ENCODE data around the gene UNKL. TPM values are rescaled to one million over a fixed set of nuclear protein-coding genes. Genes with fewer than 3 reads are reported as not detected.

The UNKL gene
- total and polyA plus RNA-seq, 10 donors, result 6.6 to 80.0 (median 44.4) TPM

GRCh38 chr16:1413684-1414531, 596 bp downstream of the UNKL start:
- Histone ChIP-seq H3K4me1 (peaks cover 6 to 73% (median 46%) of the 10 kb centered on the region in 6 donors), H3K27ac (peak overlapping the region; percentile 72 to 95 (median 92)), H3K36me3 (peaks cover 0 to 50% (median 17%) of the 10 kb centered on the region in 6 donors), H3K4me3 (peak overlapping the region; percentile 63 to 98 (median 86)), H3K27me3 (replicated peaks in 1 of 7) (no peaks in the 10 kb centered on the region), H3K9me3 (no peaks in the 10 kb centered on the region)
- 2 to 30% (median 4%) methylated on average over 2 to 85 of the region's 85 CpGs for WGBS, 5 donors
- TF ChIP-seq CTCF (IDR thresholded peaks at IDR 0.05 in 8 of 11, conservative IDR thresholded peaks at IDR 0.05 in 3 of 11) (peak; percentile 13 to 84 (median 69)), POLR2A (IDR thresholded peaks at IDR 0.05) (no peak), POLR2AphosphoS5 (IDR thresholded peaks at IDR 0.05) (peak; percentile 23 to 82 (median 70))
- intact Hi-C loops (cut with DNase I; ENCODE audit: low total_unique reads), result no loop called here
- peak; percentile 94 for DNase-seq

GRCh38 chr16:1412847-1413246, 1.7 kb downstream of the UNKL start:
- TF ChIP-seq POLR2AphosphoS5 (IDR thresholded peaks at IDR 0.05) (no peak), POLR2A (IDR thresholded peaks at IDR 0.05) (no peak)
- intact Hi-C loops (cut with DNase I; ENCODE audit: low total_unique reads), result no loop called here
- 84 to 92% (median 88%) methylated on average over 2 of the region's 2 CpGs for WGBS, 5 donors
- Histone ChIP-seq H3K9me3 (no peaks in the 10 kb centered on the region), H3K4me1 (peaks cover 11 to 73% (median 47%) of the 10 kb centered on the region in 6 donors), H3K4me3 (no peak overlapping the region), H3K36me3 (peaks cover 0 to 42% (median 15%) of the 10 kb centered on the region in 6 donors), H3K27me3 (replicated peaks in 1 of 7) (no peaks in the 10 kb centered on the region), H3K27ac (peak overlapping the region in 1 of 8 donors; percentile 13)
- no peak for DNase-seq

GRCh38 chr16:1408171-1408837, 6.2 kb downstream of the UNKL start:
- Histone ChIP-seq H3K4me1 (peaks cover 9 to 88% (median 38%) of the 10 kb centered on the region in 6 donors), H3K27me3 (replicated peaks in 1 of 7) (no peaks in the 10 kb centered on the region), H3K27ac (peak overlapping the region in 5 of 8 donors; percentile 43 to 71 (median 63)), H3K4me3 (peak overlapping the region in 7 of 8 donors; percentile 18 to 65 (median 43)), H3K36me3 (peaks cover 0 to 84% (median 22%) of the 10 kb centered on the region in 6 donors), H3K9me3 (no peaks in the 10 kb centered on the region)
- WGBS, 5 donors, result 4 to 9% (median 4%) methylated on average over 24 to 42 of the region's 42 CpGs
- DNase-seq, result peak; percentile 98
- TF ChIP-seq CTCF (IDR thresholded peaks at IDR 0.05 in 8 of 11, conservative IDR thresholded peaks at IDR 0.05 in 3 of 11) (peak in 2 of 11 experiments; percentile 20 to 21), POLR2A (IDR thresholded peaks at IDR 0.05) (no peak), POLR2AphosphoS5 (IDR thresholded peaks at IDR 0.05) (peak; percentile 74 to 89 (median 82))
- intact Hi-C loops (cut with DNase I; ENCODE audit: low total_unique reads), result no loop called here

GRCh38 chr16:1407753-1408152, 6.8 kb downstream of the UNKL start:
- DNase-seq, result no peak
- Histone ChIP-seq H3K27me3 (replicated peaks in 1 of 7) (no peaks in the 10 kb centered on the region), H3K4me1 (peaks cover 8 to 83% (median 32%) of the 10 kb centered on the region in 6 donors), H3K27ac (peak overlapping the region in 4 of 8 donors; percentile 49 to 71 (median 64)), H3K9me3 (no peaks in the 10 kb centered on the region), H3K4me3 (peak overlapping the region in 6 of 8 donors; percentile 11 to 65 (median 44)), H3K36me3 (peaks cover 0 to 86% (median 27%) of the 10 kb centered on the region in 6 donors)
- TF ChIP-seq POLR2A (IDR thresholded peaks at IDR 0.05) (no peak), POLR2AphosphoS5 (IDR thresholded peaks at IDR 0.05) (no peak), CTCF (IDR thresholded peaks at IDR 0.05 in 8 of 11, conservative IDR thresholded peaks at IDR 0.05 in 3 of 11) (no peak)
- WGBS, 5 donors, result 40 to 52% (median 42%) methylated on average over 10 to 11 of the region's 11 CpGs
- intact Hi-C loops (cut with DNase I; ENCODE audit: low total_unique reads), result no loop called here
